ENCODE measurements around the gene PHACTR1.

DNA sequence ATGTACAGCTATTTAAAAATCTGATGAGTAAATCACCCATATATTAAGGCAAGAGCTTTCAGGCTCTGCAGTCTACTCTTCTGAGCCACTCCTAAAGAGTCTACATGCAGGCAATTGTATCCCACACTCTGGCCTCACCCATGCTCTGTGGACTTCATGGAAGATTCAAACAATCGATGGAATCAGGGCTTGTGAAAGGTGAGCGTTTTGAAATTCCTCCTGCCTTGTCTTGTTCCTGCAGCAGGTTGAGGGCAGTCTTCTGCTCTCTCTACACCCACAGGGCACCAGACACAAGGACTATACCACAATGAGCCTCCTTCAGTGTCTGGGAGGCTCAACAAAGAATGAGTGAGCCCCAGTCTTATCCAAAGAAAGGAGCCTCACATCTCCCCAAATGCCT, 560.7 kb downstream of the PHACTR1 start:
- TF ChIP-seq POLR2A (IDR thresholded peaks at IDR 0.05; ENCODE audit: low read length) = no peak
- TF ChIP-seq CTCF (IDR thresholded peaks at IDR 0.05) = no peak
- TF ChIP-seq BHLHE40 (IDR thresholded peaks at IDR 0.05; ENCODE audit: low read depth, low read length) = no peak
- TF ChIP-seq RFX5 (IDR thresholded peaks at IDR 0.05) = no peak
- TF ChIP-seq HES2 (IDR thresholded peaks at IDR 0.05) = no peak

Data from A549 (cell line).